Measurements from ENCODE around the gene DPYSL3. TPM values are rescaled to one million over a fixed set of nuclear protein-coding genes. Genes with fewer than 3 reads are reported as not detected.

Gene DPYSL3
- total RNA-seq, 1 donor from 2014 or later, result 0.89 TPM

- no peaks in the 10 kb centered on the region for H3K9me3 Mint-ChIP-seq
- no peak for DNase-seq (ENCODE audit: low spot score)
- no peaks in the 10 kb centered on the region for H3K36me3 Mint-ChIP-seq (ENCODE audit: low read depth)
- no peaks in the 10 kb centered on the region for H3K4me1 Mint-ChIP-seq (ENCODE audit: low read depth)
- intact Hi-C loops (cut with micrococcal nuclease), result no loop called here
- H3K27me3 Mint-ChIP-seq (ENCODE audit: low read depth), result no peaks in the 10 kb centered on the region
- H3K27ac Mint-ChIP-seq, result no peak overlapping the region
- no peak overlapping the region for H3K4me3 Mint-ChIP-seq (ENCODE audit: low read depth)
Measured at GRCh38 chr5:147413266-147413665, 96.6 kb downstream of the DPYSL3 start.

GRCh38 chr5:147412561-147412960 is 97.3 kb downstream of the DPYSL3 start:
- intact Hi-C loops (cut with micrococcal nuclease), result no loop called here
- Mint-ChIP-seq H3K27ac (no peak overlapping the region), H3K36me3 (ENCODE audit: low read depth) (no peaks in the 10 kb centered on the region)

GRCh38 chr5:147411359-147412319 is 98.2 kb downstream of the DPYSL3 start:
- Mint-ChIP-seq H3K4me1 (ENCODE audit: low read depth) (no peaks in the 10 kb centered on the region), H3K4me3 (ENCODE audit: low read depth) (no peak overlapping the region), H3K27me3 (ENCODE audit: low read depth) (no peaks in the 10 kb centered on the region), H3K27ac (no peak overlapping the region), H3K9me3 (no peaks in the 10 kb centered on the region), H3K36me3 (ENCODE audit: low read depth) (no peaks in the 10 kb centered on the region)
- no peak for DNase-seq (ENCODE audit: low spot score)
- intact Hi-C loops (cut with micrococcal nuclease), result no loop called here

More at GRCh38 chr5:147412561-147412960, 97.3 kb downstream of the DPYSL3 start:
- no peaks in the 10 kb centered on the region for H3K9me3 Mint-ChIP-seq
- no peak for DNase-seq (ENCODE audit: low spot score)
- no peak overlapping the region for H3K4me3 Mint-ChIP-seq (ENCODE audit: low read depth)
- H3K27me3 Mint-ChIP-seq (ENCODE audit: low read depth), result no peaks in the 10 kb centered on the region
- H3K4me1 Mint-ChIP-seq (ENCODE audit: low read depth), result no peaks in the 10 kb centered on the region

GRCh38 chr5:147410496-147411358 is 99.1 kb downstream of the DPYSL3 start:
- no peaks in the 10 kb centered on the region for H3K4me1 Mint-ChIP-seq (ENCODE audit: low read depth)
- no peaks in the 10 kb centered on the region for H3K36me3 Mint-ChIP-seq (ENCODE audit: low read depth)
- no peak overlapping the region for H3K4me3 Mint-ChIP-seq (ENCODE audit: low read depth)
- no peak overlapping the region for H3K27ac Mint-ChIP-seq
- no peaks in the 10 kb centered on the region for H3K27me3 Mint-ChIP-seq (ENCODE audit: low read depth)
- DNase-seq (ENCODE audit: low spot score), result no peak
- intact Hi-C loops (cut with micrococcal nuclease), result no loop called here
- no peaks in the 10 kb centered on the region for H3K9me3 Mint-ChIP-seq

GRCh38 chr5:147408980-147409379 is 100.9 kb downstream of the DPYSL3 start:
- H3K4me3 Mint-ChIP-seq (ENCODE audit: low read depth), result no peak overlapping the region
- no peaks in the 10 kb centered on the region for H3K27me3 Mint-ChIP-seq (ENCODE audit: low read depth)
- H3K4me1 Mint-ChIP-seq (ENCODE audit: low read depth), result no peaks in the 10 kb centered on the region
- no peaks in the 10 kb centered on the region for H3K9me3 Mint-ChIP-seq
- DNase-seq (ENCODE audit: low spot score), result no peak
- intact Hi-C loops (cut with micrococcal nuclease), result no loop called here
- no peaks in the 10 kb centered on the region for H3K36me3 Mint-ChIP-seq (ENCODE audit: low read depth)
- no peak overlapping the region for H3K27ac Mint-ChIP-seq

GRCh38 chr5:147407094-147407681 is 102.7 kb downstream of the DPYSL3 start:
- no peak for DNase-seq (ENCODE audit: low spot score)
- Mint-ChIP-seq H3K27ac (no peak overlapping the region), H3K4me3 (ENCODE audit: low read depth) (no peak overlapping the region), H3K9me3 (no peaks in the 10 kb centered on the region), H3K27me3 (ENCODE audit: low read depth) (no peaks in the 10 kb centered on the region), H3K4me1 (ENCODE audit: low read depth) (no peaks in the 10 kb centered on the region), H3K36me3 (ENCODE audit: low read depth) (no peaks in the 10 kb centered on the region)
- intact Hi-C loops (cut with micrococcal nuclease), result no loop called here

GRCh38 chr5:147406636-147407035 is 103.2 kb downstream of the DPYSL3 start:
- H3K36me3 Mint-ChIP-seq (ENCODE audit: low read depth), result no peaks in the 10 kb centered on the region
- intact Hi-C loops (cut with micrococcal nuclease), result no loop called here
- no peaks in the 10 kb centered on the region for H3K9me3 Mint-ChIP-seq
- DNase-seq (ENCODE audit: low spot score), result no peak
- no peak overlapping the region for H3K4me3 Mint-ChIP-seq (ENCODE audit: low read depth)
- H3K27me3 Mint-ChIP-seq (ENCODE audit: low read depth), result no peaks in the 10 kb centered on the region
- no peak overlapping the region for H3K27ac Mint-ChIP-seq
- H3K4me1 Mint-ChIP-seq (ENCODE audit: low read depth), result no peaks in the 10 kb centered on the region

GRCh38 chr5:147404706-147405105 is 105.2 kb downstream of the DPYSL3 start:
- Mint-ChIP-seq H3K27me3 (ENCODE audit: low read depth) (no peaks in the 10 kb centered on the region), H3K9me3 (no peaks in the 10 kb centered on the region), H3K4me1 (ENCODE audit: low read depth) (no peaks in the 10 kb centered on the region), H3K36me3 (ENCODE audit: low read depth) (no peaks in the 10 kb centered on the region), H3K4me3 (ENCODE audit: low read depth) (no peak overlapping the region), H3K27ac (no peak overlapping the region)
- intact Hi-C loops (cut with micrococcal nuclease), result no loop called here
- no peak for DNase-seq (ENCODE audit: low spot score)

- Mint-ChIP-seq H3K27me3 (ENCODE audit: low read depth) (no peaks in the 10 kb centered on the region), H3K4me3 (ENCODE audit: low read depth) (no peak overlapping the region), H3K4me1 (ENCODE audit: low read depth) (no peaks in the 10 kb centered on the region), H3K9me3 (no peaks in the 10 kb centered on the region), H3K27ac (no peak overlapping the region), H3K36me3 (ENCODE audit: low read depth) (no peaks in the 10 kb centered on the region)
- intact Hi-C loops (cut with micrococcal nuclease), result no loop called here
- no peak for DNase-seq (ENCODE audit: low spot score)
Measured at GRCh38 chr5:147403651-147404640, 105.9 kb downstream of the DPYSL3 start.

- intact Hi-C loops (cut with micrococcal nuclease), result no loop called here
- Mint-ChIP-seq H3K27me3 (ENCODE audit: low read depth) (no peaks in the 10 kb centered on the region), H3K36me3 (ENCODE audit: low read depth) (no peaks in the 10 kb centered on the region), H3K4me1 (ENCODE audit: low read depth) (no peaks in the 10 kb centered on the region), H3K27ac (no peak overlapping the region), H3K4me3 (ENCODE audit: low read depth) (no peak overlapping the region), H3K9me3 (no peaks in the 10 kb centered on the region)
- no peak for DNase-seq (ENCODE audit: low spot score)
Measured at GRCh38 chr5:147400881-147401280, 109.0 kb downstream of the DPYSL3 start.

- H3K4me1 Mint-ChIP-seq (ENCODE audit: low read depth), result no peaks in the 10 kb centered on the region
- H3K4me3 Mint-ChIP-seq (ENCODE audit: low read depth), result no peak overlapping the region
- H3K9me3 Mint-ChIP-seq, result no peaks in the 10 kb centered on the region
- H3K27ac Mint-ChIP-seq, result no peak overlapping the region
- H3K27me3 Mint-ChIP-seq (ENCODE audit: low read depth), result no peaks in the 10 kb centered on the region
- intact Hi-C loops (cut with micrococcal nuclease), result no loop called here
- H3K36me3 Mint-ChIP-seq (ENCODE audit: low read depth), result no peaks in the 10 kb centered on the region
- no peak for DNase-seq (ENCODE audit: low spot score)
Measured at GRCh38 chr5:147400126-147400809, 109.6 kb downstream of the DPYSL3 start.

Measured in activated T-helper 2 cell treated with anti-CD3 and anti-CD28 coated beads, Interferon-gamma antibody, Interleukin-2, Interleukin-4, amounts not matched to agents 10 μg/mL and 5 μg/mL and 100 μg/mL, durations not matched to agents 14 hours and 24 hours and 36 hours (primary cell).